GM21737 (cell line): Measurements from ENCODE around the gene TUBAL3.
"Not testable (repeated sequence)": the region's sequence is repeated elsewhere in the genome, so short reads cannot be mapped to it uniquely, and the experiment has no call there.

Source experiments
- ATAC-seq: cut with Tn5 transposase; IDR thresholded peaks from one replicate; pipeline ENCODE4 v1.9.1; 2021; ENCODE audit warnings: mild to moderate bottlenecking, moderate library complexity; ENCODE audit not compliant: unreplicated experiment

The TUBAL3 gene

DNA sequence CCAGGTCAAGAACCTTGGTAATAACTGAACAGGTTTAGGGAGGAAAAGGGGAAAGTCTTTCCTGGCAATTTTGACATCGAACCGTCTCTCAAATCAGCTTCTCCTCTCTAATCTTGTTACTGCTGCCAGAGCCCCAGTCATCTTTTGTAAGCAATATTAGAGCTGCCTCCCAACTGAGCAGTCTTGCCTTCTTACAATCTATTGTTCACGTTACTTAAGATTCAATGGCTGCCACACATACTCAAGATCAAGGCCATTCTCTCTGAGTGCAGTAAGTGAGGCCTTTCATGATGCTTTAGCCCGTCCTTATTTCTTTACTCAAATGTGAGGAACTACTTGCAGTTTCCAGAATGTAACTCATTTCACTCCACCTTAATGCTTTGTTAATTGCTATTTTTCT is 20.1 kb upstream of the TUBAL3 start:
- ATAC-seq = no peak

GRCh38 chr10:5423771-5424170 is 19.1 kb upstream of the TUBAL3 start:
- no peak for ATAC-seq

- ATAC-seq = no peak
Observed at GRCh38 chr10:5419466-5420094, 15.0 kb upstream of the TUBAL3 start.

- ATAC-seq = no peak
Observed at GRCh38 chr10:5418584-5418983, 14.0 kb upstream of the TUBAL3 start.

DNA sequence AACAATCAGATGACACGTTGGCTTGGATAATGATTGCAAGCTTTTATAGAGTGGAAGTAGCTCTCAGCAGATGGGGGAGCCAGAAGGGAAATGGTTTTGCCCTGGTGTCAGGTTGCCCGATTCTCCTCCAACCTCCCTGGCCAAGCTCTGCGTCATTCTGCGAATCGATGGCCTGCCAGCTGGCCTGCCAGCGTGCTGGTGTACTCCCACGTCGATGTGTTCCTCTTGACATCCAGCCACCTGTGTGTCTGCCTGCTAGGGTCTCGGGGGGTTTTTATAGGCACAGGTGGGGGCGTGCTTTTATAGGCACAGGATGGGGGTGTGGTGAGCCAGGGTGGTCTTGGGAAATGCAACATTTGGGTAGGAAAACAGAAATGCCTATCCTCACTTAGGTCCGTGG is 12.4 kb upstream of the TUBAL3 start:
- no peak for ATAC-seq

GRCh38 chr10:5413012-5413938 is 8.6 kb upstream of the TUBAL3 start:
- no peak for ATAC-seq

GRCh38 chr10:5412277-5412941 is 7.8 kb upstream of the TUBAL3 start, which contains the start of gene NET1:
Gene NET1, plus strand, starts transcription at chr10:5412557. Its CDS starts 136 bp downstream, at chr10:5412693.
- peak; percentile 97 for ATAC-seq

GRCh38 chr10:5411941-5412276 is 7.3 kb upstream of the TUBAL3 start:
- ATAC-seq = no peak

DNA sequence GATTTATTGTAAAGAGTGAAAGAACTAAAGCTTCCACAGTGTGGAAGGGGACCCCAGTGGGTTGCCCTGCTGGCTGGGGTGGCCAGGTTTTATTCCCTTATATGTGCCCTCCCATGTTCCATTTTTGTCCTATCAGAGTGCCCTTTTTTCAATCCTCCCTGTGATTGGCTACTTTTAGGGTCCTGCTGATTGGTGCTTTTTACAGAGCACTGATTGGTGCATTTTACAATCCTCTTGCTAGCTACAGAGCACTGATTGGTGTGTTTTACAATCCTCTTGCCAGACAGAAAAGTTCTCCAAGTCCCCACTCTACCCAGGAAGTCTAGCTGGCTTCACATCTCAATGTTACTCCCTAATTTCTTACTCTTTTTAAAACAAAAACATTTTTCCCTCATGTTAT is 6.2 kb upstream of the TUBAL3 start:
- ATAC-seq = not testable (repeated sequence)

DNA sequence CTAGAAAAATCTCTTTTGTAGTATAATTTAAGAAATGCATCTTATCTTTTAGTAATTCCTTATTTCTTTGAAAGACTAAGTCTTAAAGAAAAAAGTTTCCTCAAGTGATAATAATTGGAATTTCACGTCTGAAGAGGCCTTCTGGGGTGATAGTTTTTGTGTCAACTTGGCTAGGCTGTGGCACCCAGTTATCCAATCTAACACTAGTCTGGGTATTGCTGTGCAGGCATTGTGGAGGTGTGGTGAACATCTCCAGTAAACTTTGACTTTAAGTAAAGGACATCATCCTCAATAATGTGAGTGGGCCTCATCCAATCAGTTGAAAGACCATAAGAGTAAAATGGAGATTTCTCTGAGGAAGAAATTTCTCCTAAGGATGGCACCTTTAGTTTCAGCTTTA is 2.3 kb upstream of the TUBAL3 start:
- ATAC-seq = no peak

DNA sequence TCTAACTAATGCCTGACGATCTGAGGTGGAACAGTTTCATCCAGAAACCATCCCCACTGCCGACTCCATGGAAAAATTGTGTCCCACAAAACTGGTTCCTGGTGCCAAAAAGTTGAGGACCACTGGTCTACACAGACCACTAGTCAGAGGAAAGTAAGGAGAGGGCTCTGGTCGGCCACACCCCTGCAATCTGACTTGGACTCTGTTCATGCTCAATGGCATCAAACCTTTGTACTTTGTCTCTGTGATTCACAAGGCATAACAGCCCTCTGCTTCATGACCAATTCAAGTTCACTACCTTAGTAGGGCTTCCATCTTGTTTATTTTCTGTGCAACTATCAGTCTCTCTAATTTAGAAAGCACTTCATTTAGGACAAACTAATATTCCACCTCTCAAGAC is 1.8 kb downstream of the TUBAL3 start:
- ATAC-seq = no peak

GRCh38 chr10:5400468-5401240 is 4.0 kb downstream of the TUBAL3 start:
- ATAC-seq = no peak

GRCh38 chr10:5399332-5399731 is 5.3 kb downstream of the TUBAL3 start:
- no peak for ATAC-seq

DNA sequence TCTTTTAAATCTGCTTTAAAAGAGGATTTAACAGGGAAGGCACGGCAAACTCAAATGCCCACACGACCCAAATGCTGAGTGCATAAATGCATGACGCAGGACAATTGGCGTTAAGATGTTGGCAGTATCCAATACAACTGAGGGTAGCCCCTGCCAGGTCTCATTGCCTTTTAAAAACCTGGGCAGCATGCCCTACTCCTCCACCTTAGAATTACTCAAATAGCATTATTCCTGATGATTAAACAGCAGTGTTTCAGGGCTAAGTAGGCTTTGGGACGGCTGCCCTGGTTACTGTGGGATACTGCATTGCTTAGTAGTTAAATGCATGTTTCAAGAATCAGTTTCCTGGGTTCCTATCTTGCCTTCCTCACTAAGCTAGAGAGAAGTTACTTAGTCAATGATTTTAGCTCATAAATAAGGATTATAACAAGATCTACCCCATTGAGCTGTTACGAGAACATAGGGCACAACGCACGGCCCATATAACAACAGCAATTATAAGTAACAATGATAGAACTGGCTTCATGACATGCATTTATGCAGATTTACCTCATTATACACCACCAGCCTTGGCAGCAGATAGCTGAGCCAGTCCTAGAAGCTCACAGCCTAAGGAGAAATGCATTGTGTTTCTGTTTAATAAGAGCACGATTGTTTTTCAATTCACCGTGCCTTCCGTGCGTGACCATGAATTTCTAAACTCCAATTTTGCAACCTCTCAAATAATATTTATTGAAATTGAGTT is 7.9 kb downstream of the TUBAL3 start:
- ATAC-seq = no peak

GRCh38 chr10:5395168-5395567 is 9.5 kb downstream of the TUBAL3 start:
- ATAC-seq = no peak

DNA sequence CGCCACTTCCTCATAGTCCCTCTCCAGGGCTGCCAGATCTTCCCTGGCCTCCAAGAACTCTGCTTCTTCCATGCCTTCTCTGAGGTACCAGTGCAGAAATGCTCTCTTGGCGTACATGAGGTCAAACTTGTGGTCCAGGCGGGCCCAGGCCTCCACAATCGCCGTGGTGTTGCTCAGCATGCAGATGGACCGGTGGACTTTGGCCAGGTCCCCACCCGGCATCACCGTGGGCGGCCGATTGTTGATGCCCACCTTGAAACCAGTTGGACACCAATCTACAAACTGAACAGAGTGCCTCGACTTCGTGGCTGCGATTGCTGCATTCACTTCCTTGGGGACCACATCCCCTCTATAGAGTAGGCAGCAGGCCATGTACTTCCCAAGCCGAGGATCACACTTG is 11.1 kb downstream of the TUBAL3 start:
- ATAC-seq = no peak

DNA sequence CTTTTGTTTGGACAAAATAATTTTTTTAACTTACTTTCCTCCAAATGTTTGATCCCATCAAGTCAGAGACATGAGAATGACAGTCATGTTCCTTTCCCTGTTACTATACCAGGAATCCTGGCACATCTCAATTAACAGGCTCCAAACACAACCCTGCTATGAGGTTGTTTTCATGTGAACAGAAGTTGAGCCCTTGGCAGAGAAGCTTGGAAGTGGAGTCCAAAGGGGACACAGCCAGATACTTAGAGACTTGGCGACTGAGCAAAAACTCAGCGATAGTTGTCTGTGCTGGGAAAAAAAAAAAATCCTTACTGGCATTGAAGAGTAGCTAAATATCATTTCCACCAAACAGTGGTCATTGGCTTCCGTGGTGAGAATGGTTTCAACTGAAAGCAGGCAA is 12.8 kb downstream of the TUBAL3 start:
- no peak for ATAC-seq

DNA sequence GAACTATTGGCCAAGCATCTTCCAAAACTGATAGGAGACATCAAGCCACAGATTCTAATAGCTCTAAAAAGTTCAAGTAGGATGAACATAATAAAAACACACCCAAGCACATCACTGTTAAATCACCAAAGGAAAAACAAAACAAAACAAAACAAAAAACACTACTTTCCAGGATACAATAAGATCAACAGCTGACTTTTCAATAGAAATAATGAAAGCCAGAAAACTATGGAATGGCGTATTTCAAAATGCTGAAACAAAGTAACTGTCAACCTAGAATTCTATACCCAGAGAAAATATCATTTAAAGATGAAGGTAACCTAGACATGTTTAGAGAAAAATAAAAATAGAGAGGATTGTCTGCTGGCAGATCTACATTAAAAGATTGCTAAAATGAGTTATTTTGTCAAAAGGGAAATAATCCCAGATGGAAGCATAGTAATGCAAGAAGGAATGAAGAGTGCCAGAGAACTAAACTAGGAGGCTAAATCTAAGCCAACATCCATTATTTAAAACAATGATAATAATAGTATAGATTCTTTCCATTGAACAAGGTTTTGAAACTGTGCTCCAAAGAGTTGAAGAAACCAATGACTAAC is 13.9 kb downstream of the TUBAL3 start:
- ATAC-seq = no peak

GRCh38 chr10:5387169-5387568 is 17.5 kb downstream of the TUBAL3 start:
- no peak for ATAC-seq

- ATAC-seq = no peak
Observed at GRCh38 chr10:5385224-5385623, 19.4 kb downstream of the TUBAL3 start.
